Neutrophil (primary cell): ENCODE measurements around the gene IPO9.

ENCODE experiments used
- H3K27ac ChIP-seq: fragments of 200-600 bp; sonication (generic); 2 replicates; pipeline ENCODE4 v1.5.1; 2016; ENCODE audit warnings: mild to moderate bottlenecking, moderate library complexity
- H3K27me3 ChIP-seq: fragments of 200-600 bp; sonication (generic); 2 replicates; pipeline ENCODE4 v1.6.0; 2016; ENCODE audit warnings: mild to moderate bottlenecking
- H3K36me3 ChIP-seq: fragments of 200-600 bp; sonication (generic); 2 replicates; pipeline ENCODE4 v1.5.1; 2017
- H3K4me1 ChIP-seq, 2 experiments: fragments of 200-600 bp in 1 of 2; sonication (generic) in 1 of 2; 1 replicate in 1 of 2; 2 replicates in 1 of 2; pipeline versions ENCODE4 v1.5.1 to v1.6.1; 2013 to 2016; ENCODE audit warnings: low read depth in 1 of 2, low read length in 1 of 2, mild to moderate bottlenecking in 1 of 2, moderate library complexity in 1 of 2; ENCODE audit not compliant: control insufficient read depth in 1 of 2, insufficient read depth in 1 of 2
- H3K4me3 ChIP-seq, 2 experiments: fragments of 200-600 bp in 1 of 2; sonication (generic) in 1 of 2; 1 replicate in 1 of 2; 2 replicates in 1 of 2; pipeline ENCODE4 v1.5.1; 2013 to 2016; ENCODE audit warnings: low read depth in 1 of 2, low read length in 1 of 2, mild to moderate bottlenecking in 1 of 2, moderate library complexity in 1 of 2
- H3K9me3 ChIP-seq: fragments of 200-600 bp; sonication (generic); 2 replicates; pipeline ENCODE4 v1.5.1; 2016
- TF ChIP-seq, protein P1 (sequence below): fragments of 200-600 bp; sonication (generic); IDR thresholded peaks from 2 replicates; pipeline ENCODE4 v1.5.1; 2016; ENCODE audit warnings: antibody characterized with exemption

The IPO9 gene

DNA sequence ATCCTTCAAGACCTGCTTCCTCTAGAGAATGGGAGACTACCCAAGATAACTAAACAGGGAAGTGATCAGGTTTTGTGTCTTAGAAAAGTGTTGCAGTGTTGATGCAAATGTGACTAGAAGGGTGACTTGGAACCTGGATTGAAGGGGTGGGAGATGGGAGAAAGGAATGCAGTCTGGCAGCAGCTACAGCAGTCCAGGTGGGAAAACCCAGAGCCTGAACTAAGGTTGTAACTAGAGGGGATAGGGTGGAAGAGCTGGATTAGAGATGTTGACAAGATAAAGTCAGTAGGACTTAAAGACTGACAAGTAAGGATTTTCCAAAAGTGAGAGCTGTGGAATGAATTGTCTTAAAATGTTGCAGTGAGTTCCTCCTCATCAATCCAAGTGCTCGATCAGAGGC lies 52.7 kb downstream of the IPO9 start:
- no peak overlapping the region for H3K4me3 ChIP-seq
- TF ChIP-seq, protein P1, sequence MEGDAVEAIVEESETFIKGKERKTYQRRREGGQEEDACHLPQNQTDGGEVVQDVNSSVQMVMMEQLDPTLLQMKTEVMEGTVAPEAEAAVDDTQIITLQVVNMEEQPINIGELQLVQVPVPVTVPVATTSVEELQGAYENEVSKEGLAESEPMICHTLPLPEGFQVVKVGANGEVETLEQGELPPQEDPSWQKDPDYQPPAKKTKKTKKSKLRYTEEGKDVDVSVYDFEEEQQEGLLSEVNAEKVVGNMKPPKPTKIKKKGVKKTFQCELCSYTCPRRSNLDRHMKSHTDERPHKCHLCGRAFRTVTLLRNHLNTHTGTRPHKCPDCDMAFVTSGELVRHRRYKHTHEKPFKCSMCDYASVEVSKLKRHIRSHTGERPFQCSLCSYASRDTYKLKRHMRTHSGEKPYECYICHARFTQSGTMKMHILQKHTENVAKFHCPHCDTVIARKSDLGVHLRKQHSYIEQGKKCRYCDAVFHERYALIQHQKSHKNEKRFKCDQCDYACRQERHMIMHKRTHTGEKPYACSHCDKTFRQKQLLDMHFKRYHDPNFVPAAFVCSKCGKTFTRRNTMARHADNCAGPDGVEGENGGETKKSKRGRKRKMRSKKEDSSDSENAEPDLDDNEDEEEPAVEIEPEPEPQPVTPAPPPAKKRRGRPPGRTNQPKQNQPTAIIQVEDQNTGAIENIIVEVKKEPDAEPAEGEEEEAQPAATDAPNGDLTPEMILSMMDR, result no peak
- peaks cover 40% of the 10 kb centered on the region in 2 experiments for H3K4me1 ChIP-seq
- peaks cover 8% of the 10 kb centered on the region for H3K36me3 ChIP-seq
- H3K27ac ChIP-seq, result peak overlapping the region; percentile 89
- no peaks in the 10 kb centered on the region for H3K9me3 ChIP-seq
- H3K27me3 ChIP-seq, result peaks cover 20% of the 10 kb centered on the region

GRCh38 chr1:201882665-201883132 lies 53.7 kb downstream of the IPO9 start:
- peak overlapping the region; percentile 89 for H3K27ac ChIP-seq
- H3K9me3 ChIP-seq, result no peaks in the 10 kb centered on the region
- H3K36me3 ChIP-seq, result no peaks in the 10 kb centered on the region
- TF ChIP-seq, protein P1, result peak; percentile 71
- H3K27me3 ChIP-seq, result peaks cover 31% of the 10 kb centered on the region
- no peak overlapping the region for H3K4me3 ChIP-seq
- H3K4me1 ChIP-seq, result peaks cover 40% of the 10 kb centered on the region in 2 experiments

- TF ChIP-seq, protein P1, result no peak
- Histone ChIP-seq H3K27ac (peak overlapping the region; percentile 89), H3K4me3 (peak overlapping the region; percentile 41 to 44), H3K4me1 (peaks cover 40% of the 10 kb centered on the region in 2 experiments), H3K36me3 (no peaks in the 10 kb centered on the region), H3K9me3 (no peaks in the 10 kb centered on the region), H3K27me3 (peaks cover 36% of the 10 kb centered on the region)
These were observed 54.3 kb downstream of the IPO9 start for GRCh38 chr1:201883266-201883665.

- TF ChIP-seq, protein P1, result no peak
- Histone ChIP-seq H3K27me3 (peaks cover 42% of the 10 kb centered on the region), H3K4me3 (peak overlapping the region; percentile 41 to 44), H3K27ac (peak overlapping the region; percentile 89), H3K36me3 (no peaks in the 10 kb centered on the region), H3K4me1 (peaks cover 41 to 43% of the 10 kb centered on the region in 2 experiments), H3K9me3 (no peaks in the 10 kb centered on the region)
These were observed 54.8 kb downstream of the IPO9 start for GRCh38 chr1:201883786-201884185.

GRCh38 chr1:201884425-201884824 lies 55.5 kb downstream of the IPO9 start:
- peaks cover 43 to 47% of the 10 kb centered on the region in 2 experiments for H3K4me1 ChIP-seq
- H3K9me3 ChIP-seq, result no peaks in the 10 kb centered on the region

More at GRCh38 chr1:201884425-201884824, 55.5 kb downstream of the IPO9 start:
- TF ChIP-seq, protein P1, result no peak
- Histone ChIP-seq H3K27me3 (peaks cover 48% of the 10 kb centered on the region), H3K4me3 (no peak overlapping the region), H3K36me3 (no peaks in the 10 kb centered on the region), H3K27ac (peak overlapping the region; percentile 89)
